Stromal cell of bone marrow (primary cell): ENCODE data around the gene TUBG2.
"Not testable (repeated sequence)": the region's sequence is repeated elsewhere in the genome, so short reads cannot be mapped to it uniquely, and the experiment has no call there.

Source experiments
- DNase-seq: peaks from one replicate; pipeline ENCODE4 v3.0.0-alpha.2; 2012; ENCODE audit warnings: low read depth

The TUBG2 gene

DNA sequence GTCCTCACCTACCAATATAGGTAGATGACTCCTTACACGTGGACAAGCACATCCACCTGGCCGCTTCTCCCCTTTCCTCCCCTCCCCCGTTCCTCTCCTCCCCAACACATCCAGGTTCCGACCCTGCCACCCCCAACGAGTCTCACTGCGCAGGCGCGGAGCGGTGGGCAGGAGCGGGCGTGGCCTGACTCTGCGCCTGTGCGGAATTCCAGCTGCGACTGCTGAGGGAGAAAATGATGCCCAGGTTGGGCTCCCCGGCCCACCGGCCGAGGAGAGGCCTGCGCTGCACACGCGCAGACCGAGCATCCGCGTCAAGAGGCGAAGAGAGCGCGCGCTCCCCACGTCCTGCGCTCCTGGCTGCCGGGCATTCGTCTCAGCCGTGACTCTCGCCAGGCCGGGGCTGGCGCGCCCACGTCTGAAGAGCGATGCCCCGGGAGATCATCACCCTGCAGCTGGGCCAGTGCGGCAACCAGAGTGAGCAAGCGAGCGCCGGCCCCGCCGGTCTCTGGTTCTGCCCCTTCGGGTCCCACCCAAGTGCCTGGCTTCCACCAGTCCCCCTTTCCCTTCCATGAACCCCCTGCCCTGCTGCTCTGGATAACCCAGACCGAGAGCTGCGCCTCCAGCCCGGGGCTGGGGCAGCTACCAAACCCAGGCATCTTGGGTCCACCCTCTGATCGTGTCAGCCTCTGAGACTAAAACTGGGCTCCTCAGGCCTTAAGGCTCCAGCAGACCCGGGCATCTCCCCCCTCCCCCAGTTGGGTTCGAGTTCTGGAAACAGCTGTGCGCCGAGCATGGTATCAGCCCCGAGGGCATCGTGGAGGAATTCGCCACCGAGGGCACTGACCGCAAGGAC is at the start of gene TUBG2:
TSS of gene TUBG2 (plus strand) at position 206 of the 853 bp plus-strand sequence. CDS start at position 426, 220 bp downstream.
- peak; percentile 75 for DNase-seq

DNA sequence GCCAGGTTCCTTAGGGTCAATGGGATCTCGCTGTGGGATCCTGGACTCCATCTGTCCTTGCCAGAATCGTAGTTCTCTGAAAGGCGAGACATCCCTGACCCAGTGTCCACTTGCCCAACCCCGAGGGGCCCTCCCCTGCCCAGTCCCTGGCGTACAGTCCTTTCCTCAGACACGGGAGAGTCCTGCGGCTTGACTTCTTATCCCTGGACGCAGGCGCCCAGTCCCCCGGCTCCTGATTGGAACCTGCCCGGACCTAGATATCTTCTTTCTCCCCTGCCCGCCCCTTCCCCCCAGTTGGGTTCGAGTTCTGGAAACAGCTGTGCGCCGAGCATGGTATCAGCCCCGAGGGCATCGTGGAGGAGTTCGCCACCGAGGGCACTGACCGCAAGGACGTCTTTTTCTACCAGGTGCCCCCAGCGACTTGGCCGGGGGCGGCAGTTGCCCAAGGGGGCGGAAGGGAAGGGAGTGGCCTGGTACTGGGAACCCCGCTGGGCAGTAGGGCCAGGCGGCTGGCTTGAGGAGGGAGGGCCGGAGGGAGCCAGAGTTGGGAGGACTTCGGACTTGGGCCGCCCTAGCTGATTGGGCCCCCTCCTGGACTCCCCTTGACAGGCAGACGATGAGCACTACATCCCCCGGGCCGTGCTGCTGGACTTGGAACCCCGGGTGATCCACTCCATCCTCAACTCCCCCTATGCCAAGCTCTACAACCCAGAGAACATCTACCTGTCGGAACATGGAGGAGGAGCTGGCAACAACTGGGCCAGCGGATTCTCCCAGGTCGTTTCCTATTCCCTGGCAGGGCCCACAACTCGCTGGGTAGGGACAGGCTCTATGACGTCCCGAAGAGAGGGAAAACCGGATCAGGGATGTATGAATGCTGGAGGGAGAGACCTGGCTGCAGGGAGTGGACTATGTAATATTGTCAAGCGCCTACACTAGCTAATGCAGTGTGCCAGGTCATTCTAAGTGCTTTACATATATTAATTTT is 49.0 kb upstream of the TUBG2 start:
- not testable (repeated sequence) for DNase-seq

GRCh38 chr17:42612013-42612412 is 47.1 kb upstream of the TUBG2 start:
- DNase-seq, result no peak

DNA sequence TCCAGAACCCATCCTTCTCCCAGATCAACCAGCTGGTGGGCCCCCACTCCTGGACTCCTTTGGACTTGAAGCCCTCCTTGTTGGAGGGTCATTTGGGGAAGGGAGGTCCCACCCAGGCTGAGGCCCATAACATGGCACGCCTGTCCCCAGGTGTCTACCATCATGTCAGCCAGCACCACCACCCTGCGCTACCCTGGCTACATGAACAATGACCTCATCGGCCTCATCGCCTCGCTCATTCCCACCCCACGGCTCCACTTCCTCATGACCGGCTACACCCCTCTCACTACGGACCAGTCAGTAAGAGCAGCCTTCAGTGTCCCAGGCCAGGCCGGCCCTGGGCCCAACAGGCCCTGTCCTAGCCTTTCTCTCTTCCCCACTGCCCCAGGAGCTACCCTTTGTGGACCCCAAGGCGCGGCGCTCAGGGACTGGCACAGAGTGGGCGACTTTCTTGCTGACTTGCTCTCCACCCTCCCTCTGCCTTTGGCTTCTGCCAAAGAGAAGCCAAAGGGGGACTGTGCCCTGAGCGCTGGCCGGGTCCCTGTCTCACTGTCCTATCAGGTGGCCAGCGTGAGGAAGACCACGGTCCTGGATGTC is 45.3 kb upstream of the TUBG2 start:
- no peak for DNase-seq

GRCh38 chr17:42617956-42618431 is 41.1 kb upstream of the TUBG2 start:
- no peak for DNase-seq

DNA sequence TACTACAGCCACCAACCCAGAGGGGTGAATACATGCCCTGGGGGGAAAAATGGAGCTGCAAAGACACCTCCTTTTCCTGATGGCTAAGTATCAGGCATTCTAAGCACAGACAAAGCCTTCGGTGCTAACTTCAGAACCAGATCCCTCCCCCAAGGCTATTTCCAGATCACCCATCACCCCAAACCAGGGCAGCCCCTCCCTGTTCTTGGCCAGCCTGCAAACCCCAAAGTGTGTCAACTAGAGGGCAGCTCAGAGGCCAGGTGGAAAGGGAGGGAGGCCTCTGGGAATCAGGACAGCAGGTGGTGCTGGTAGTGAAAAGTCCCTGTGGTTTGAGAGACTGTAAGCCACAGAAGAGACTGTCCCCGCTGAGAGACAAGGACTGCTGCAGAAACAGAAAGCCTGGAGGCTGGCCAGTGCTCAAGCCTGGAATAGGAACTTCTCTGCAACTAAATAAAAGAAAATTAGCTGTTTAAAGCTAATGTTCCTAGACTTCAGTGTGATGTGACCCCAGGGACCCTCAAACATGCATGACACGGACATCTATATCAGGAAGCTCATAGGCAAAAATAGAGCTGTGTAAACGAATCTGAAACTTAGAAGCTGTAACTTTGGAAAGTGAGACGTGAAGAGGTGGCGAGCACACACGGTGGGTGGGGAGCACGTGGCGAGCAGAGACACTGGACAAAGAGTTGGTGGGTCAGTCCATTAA is 40.5 kb upstream of the TUBG2 start:
- no peak for DNase-seq

DNA sequence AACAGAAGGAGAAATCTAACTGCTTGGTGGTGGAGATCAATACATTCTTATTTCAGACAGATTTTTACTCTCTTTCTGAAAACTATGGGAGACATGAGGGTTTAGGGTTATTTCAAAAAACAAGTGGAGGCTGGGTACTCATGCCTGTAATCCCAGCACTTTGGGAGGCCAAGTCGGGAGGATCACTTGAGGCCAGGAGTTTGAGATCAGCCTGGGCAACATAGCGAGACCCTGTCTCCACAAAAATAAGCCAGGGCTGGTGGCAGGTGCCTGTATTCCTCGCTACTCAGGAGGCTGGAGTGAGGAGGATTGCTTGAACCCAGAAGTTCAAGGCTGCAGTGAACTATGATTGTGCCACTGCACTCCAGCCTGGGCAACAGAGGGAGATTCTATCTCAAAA is 37.1 kb upstream of the TUBG2 start:
- not testable (repeated sequence) for DNase-seq

- DNase-seq, result no peak
These were observed 35.8 kb upstream of the TUBG2 start for GRCh38 chr17:42623271-42623670.

GRCh38 chr17:42623732-42624596 is 35.1 kb upstream of the TUBG2 start:
- no peak for DNase-seq

- not testable (repeated sequence) for DNase-seq
These were observed 31.9 kb upstream of the TUBG2 start for GRCh38 chr17:42627032-42627764.

DNA sequence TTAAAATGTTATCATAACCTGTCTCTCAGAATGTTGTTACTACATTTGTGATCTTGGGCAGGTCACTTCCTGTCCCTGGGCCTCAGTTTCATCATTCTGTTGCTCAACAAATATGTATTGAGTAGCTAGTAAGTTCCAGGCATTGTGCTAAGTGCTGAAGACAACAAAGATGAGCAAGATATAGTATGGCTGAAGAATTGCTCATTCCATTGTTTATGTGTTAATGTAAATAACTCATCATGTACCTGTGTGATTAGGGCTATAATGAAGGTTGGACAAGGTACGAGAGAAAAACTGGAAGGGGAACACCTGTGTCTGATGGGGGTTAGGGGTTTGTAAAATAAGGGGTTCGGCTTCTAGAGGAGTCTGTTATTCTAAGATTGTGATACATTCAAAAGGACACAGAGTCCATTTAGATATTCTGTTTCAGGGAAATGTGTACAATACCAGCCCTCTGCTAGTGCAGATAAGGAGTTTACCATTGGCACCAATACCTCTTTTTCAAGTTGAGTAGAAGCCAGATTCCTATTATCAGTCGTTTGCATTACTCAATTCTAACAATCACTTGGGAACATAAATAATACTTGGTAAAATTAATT is 29.6 kb upstream of the TUBG2 start:
- DNase-seq, result no peak

DNA sequence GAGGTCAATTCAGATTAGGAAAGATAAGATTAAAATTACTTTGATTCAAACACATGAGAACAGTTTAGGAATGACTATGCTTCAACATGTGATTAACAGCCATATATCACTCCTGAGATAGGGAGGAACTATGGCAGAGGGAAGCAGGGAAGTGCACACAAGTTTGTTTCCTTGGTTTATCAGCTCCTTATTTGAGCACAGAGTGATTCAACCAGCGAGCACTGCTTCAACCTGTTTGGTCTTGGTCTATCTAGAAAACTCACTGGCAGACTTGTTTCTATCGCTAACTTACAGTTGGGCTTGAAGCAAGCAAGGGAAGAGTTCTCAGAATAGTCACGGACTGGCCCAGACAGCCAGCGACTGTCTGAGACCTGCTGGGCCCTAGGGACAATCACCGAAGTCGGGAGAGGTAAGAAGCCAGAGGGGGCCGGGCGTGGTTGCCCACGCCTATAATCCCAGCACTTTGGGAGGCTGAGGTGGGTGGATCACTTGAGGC is 26.1 kb upstream of the TUBG2 start:
- DNase-seq, result no peak

DNA sequence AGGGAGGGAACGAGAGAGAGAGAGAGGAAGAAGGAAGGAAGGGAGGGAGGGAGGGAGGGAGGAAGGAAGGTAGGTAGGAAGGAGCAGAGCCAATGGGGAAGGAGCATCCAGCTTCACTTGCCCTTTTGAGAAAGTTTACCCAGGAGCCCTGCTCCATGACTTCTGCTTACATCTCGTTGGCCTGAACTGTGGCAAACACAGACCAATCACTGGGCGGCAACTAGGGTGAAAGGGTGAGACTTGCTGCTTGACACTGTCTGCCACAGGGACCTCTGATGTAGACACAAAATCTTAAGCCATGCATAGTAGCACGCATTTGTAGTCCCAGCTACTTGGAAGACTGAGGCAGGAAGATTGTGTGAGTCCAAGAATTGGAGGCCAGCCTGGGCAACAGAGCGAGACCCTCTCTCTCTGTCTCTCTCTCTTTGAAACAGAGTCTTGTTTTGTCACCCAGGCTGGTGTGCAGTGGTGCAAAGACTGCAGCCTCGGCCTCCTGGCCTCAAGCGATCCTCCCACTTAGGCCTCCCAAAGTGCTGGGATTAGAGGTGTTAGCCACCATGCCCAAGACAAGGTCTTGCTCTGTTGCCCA is 19.5 kb upstream of the TUBG2 start:
- no peak for DNase-seq

GRCh38 chr17:42640121-42640520 is 19.0 kb upstream of the TUBG2 start:
- no peak for DNase-seq

DNA sequence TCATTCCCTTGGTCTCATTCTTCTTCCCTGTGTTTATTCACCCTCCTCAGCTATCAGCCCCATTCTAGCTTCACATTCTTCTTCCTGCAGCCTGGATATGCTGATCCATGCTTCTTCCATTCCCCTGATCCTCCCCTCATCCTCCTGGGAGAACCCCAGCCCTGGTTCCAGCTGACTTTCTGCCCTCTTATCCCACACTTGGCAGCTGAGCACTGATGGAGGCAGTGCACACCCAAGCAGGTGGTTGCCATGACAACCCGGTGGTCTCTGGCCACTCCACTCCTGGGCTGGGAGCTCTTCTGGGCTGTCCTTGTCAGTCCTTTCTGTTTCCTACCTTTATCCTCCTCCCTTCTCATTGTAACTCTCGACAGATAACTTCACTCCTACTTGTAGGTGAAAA is 16.7 kb upstream of the TUBG2 start:
- no peak for DNase-seq

- no peak for DNase-seq
These were observed 11.3 kb upstream of the TUBG2 start for GRCh38 chr17:42647778-42648177.

DNA sequence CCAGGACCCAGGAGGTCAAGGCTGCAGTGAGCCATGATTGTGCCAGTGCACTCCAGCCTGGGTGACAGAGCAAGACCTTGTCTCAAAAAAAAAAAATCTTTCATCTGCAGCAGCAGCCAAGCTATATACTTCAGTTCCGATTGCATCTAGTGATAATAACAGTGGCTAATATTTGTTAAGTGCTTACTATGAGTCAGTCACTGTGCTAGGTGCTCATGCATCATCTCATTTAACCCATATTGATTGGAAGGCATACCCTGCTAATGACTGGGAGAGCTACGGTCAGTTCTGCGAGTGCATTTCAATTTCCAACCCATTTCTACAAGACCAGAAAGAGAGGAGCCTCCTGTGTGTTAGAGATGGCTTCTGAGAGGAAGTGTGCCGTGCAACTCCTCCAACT is 7.7 kb upstream of the TUBG2 start:
- DNase-seq, result no peak

DNA sequence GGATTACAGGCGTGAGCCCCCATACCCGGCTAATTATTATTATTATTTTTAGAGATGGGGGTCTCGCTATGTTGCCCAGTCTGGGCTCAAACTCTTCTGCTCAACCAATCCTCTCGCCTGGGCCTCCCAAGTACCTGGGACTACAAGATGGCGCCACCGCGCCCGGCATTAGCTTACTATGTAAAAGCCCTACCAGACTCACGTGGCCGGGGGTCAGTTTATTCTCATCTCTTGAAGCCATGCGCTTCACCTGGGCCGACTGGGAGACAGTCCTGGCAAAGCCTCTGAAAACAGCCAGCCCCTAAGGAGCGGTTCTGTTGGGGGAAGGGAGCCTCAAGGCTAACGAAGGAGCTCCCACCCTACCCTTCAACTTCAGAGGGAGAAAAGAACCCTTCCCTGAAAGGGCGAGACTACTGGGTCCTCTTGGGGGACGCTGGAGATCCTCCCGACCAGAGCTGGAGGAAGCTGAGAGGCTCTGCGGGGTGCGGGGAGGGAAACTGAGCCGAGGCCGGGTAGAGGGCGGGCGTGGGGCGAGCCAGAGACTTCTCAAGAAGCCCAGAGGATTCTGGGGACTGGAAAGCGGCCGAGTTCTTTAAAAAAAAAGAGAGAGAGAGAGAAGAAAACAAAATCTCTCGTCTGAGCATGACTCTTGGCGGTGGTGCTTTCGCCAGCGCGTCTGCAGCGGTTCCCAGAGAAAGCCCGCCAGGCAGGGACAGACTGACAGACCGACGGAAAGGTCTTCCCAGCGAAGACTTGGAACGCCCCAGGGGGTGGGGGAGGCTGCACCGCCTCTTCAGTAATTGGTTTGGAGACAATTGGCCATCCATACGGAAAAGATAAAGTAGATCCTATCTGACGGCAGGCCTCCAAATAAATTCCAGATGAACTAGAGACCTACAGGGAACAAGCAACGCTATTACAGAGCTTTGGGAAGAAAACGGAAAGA is 5.6 kb upstream of the TUBG2 start:
- peak; percentile 71 for DNase-seq
